Psoas muscle (tissue), 8 donors: ENCODE results near the gene DUSP16. TPM values are rescaled to one million over a fixed set of nuclear protein-coding genes. Genes with fewer than 3 reads are reported as not detected.

Source experiments
- ATAC-seq, 4 donors: fragments of 200-7000 bp; cut with Tn5 transposase; one replicate each; pipeline ENCODE4 v1.9.1; 2020; ENCODE audit warnings: moderate library complexity in 3 of 4, mild to moderate bottlenecking in 2 of 4
- DNase-seq, 2 donors: peaks; one replicate each; pipeline ENCODE4 v3.0.0-alpha.2; 2020
- H3K27ac ChIP-seq: fragments of 200-600 bp; one replicate; pipeline ENCODE4 v1.8.0; 2022
- H3K27me3 ChIP-seq, 3 donors: fragments of 200-600 bp in 1 of 3; one replicate each; pipeline versions ENCODE4 v1.6.1 to v1.8.0; 2013 to 2022; ENCODE audit warnings: low read length in 2 of 3, mild to moderate bottlenecking in 2 of 3, moderate library complexity in 1 of 3; ENCODE audit not compliant: insufficient read depth in 3 of 3
- H3K36me3 ChIP-seq, 2 donors: fragments of 200-600 bp in 1 of 2; one replicate each; pipeline versions ENCODE4 v1.6.1 to v1.8.0; 2013 to 2022; ENCODE audit warnings: low read depth in 1 of 2, mild to moderate bottlenecking in 1 of 2, moderate library complexity in 1 of 2; ENCODE audit not compliant: insufficient read depth in 1 of 2
- H3K4me1 ChIP-seq: fragments of 200-600 bp; one replicate; pipeline ENCODE4 v1.8.0; 2022
- H3K4me3 ChIP-seq: fragments of 200-600 bp; one replicate; pipeline ENCODE4 v1.8.0; 2022; ENCODE audit warnings: mild to moderate bottlenecking
- H3K9me3 ChIP-seq: fragments of 200-600 bp; one replicate; pipeline ENCODE4 v1.8.0; 2022
- CTCF ChIP-seq: fragments of 200-600 bp; IDR thresholded peaks from one replicate; pipeline ENCODE4 v1.8.0; 2022; ENCODE audit warnings: antibody characterized with exemption
- WGBS, 3 donors: extraction: QIAGEN DNeasy Blood & Tissue Kit; methylation state at CpG; one replicate each; pipeline versions ENCODE4 v1.1.6 to v1.1.7; 2013; 5-methylcytosine and 5-hydroxymethylcytosine counted together
- intact Hi-C, 2 donors: fragments of 100-400 bp; cut with DNase I; formaldehyde crosslinking; loops; one replicate each; pipeline versions ENCODE4 v1.11.0 to v1.14.2; 2022
- polyA plus RNA-seq, 3 donors: library from polyadenylated mRNA; stranded (reverse); fragments of 200-250 nt; gene quantifications; one replicate each; pipeline ENCODE4 v1.2.3, GENCODE V29; 2013
- total RNA-seq, 4 donors: library from RNA; stranded (reverse); fragmentation: NEBNext Ultra II Directional in 2 of 4; extraction: Animal tissue kit (Norgen Biotek cat#: 25700) in 2 of 4; gene quantifications; one replicate each; pipeline versions ENCODE4 v1.2.1 to v1.2.4, GENCODE V29; 2021 to 2023
- donor health status: healthy with polysubstance abuse.
- donor health status: DM: no; HTN: no; CAD: no; lungs with moderate emphysema.
- donor health status: Bipolar disorder and iron deficiency.
- donor health status: healthy.
- donor health status: DM: yes; HTN: yes; CAD: no.
- donor health status: DM: no; HTN: no; CAD: no.
- donor health status: DM: no; HTN: no; CAD: no.
- donor health status: DM: yes; HTN: yes; CAD: no.

Gene DUSP16
- total and polyA plus RNA-seq, 7 donors = 3.3 to 23.8 (median 14.2) TPM

- intact Hi-C loops = no loop called here
- H3K27me3 ChIP-seq = no peaks in the 10 kb centered on the region
- H3K4me1 ChIP-seq = peaks cover 45% of the 10 kb centered on the region
- no peaks in the 10 kb centered on the region for H3K36me3 ChIP-seq
- H3K4me3 ChIP-seq = no peak overlapping the region
- DNase-seq (no peak), ATAC-seq (no peak)
- no peaks in the 10 kb centered on the region for H3K9me3 ChIP-seq
- no peak overlapping the region for H3K27ac ChIP-seq
- 92 to 99% (median 96%) methylated on average over 2 of the region's 2 CpGs for WGBS, 3 donors
- TF ChIP-seq CTCF = no peak
These were observed 12.4 kb downstream of the DUSP16 start for GRCh38 chr12:12550277-12550676.

GRCh38 chr12:12549426-12549825 is 13.2 kb downstream of the DUSP16 start:
- H3K4me3 ChIP-seq = no peak overlapping the region
- no peaks in the 10 kb centered on the region for H3K36me3 ChIP-seq
- no peak overlapping the region for H3K27ac ChIP-seq
- ATAC-seq (no peak), DNase-seq (no peak)
- peaks cover 39% of the 10 kb centered on the region for H3K4me1 ChIP-seq
- TF ChIP-seq CTCF = no peak
- intact Hi-C loops = no loop called here
- H3K27me3 ChIP-seq = no peaks in the 10 kb centered on the region
- WGBS, 3 donors = 84 to 92% (median 89%) methylated on average over 2 of the region's 2 CpGs
- H3K9me3 ChIP-seq = no peaks in the 10 kb centered on the region

- DNase-seq = no peak
- peaks cover 39% of the 10 kb centered on the region for H3K4me1 ChIP-seq
- no peaks in the 10 kb centered on the region for H3K9me3 ChIP-seq
- no peak for TF ChIP-seq CTCF
- no peaks in the 10 kb centered on the region for H3K36me3 ChIP-seq
- WGBS, 3 donors = 68 to 91% (median 79%) methylated on average over 2 of the region's 2 CpGs
- peak overlapping the region; percentile 31 for H3K27ac ChIP-seq
- H3K27me3 ChIP-seq = no peaks in the 10 kb centered on the region
- intact Hi-C loops = no loop called here
- ATAC-seq = peak in 1 of 4 donors; percentile 32
- no peak overlapping the region for H3K4me3 ChIP-seq
These were observed 13.9 kb downstream of the DUSP16 start for GRCh38 chr12:12548713-12549112.

GRCh38 chr12:12546314-12546772 is 16.3 kb downstream of the DUSP16 start:
- Histone ChIP-seq H3K4me3 (no peak overlapping the region), H3K9me3 (no peaks in the 10 kb centered on the region), H3K4me1 (peaks cover 33% of the 10 kb centered on the region), H3K27ac (no peak overlapping the region), H3K27me3 (no peaks in the 10 kb centered on the region), H3K36me3 (no peaks in the 10 kb centered on the region)
- 95 to 97% (median 95%) methylated on average over 1 of the region's 1 CpG for WGBS, 3 donors
- TF ChIP-seq CTCF = no peak
- ATAC-seq (no peak), DNase-seq (no peak)
- intact Hi-C loops = no loop called here

GRCh38 chr12:12543959-12544358 is 18.7 kb downstream of the DUSP16 start:
- intact Hi-C loops = no loop called here
- WGBS, 3 donors = 93 to 95% (median 94%) methylated on average over 2 of the region's 2 CpGs
- no peak for DNase-seq
- TF ChIP-seq CTCF = no peak
- peaks cover 19% of the 10 kb centered on the region for H3K4me1 ChIP-seq
- ATAC-seq = no peak
- no peaks in the 10 kb centered on the region for H3K9me3 ChIP-seq
- H3K27ac ChIP-seq = no peak overlapping the region
- H3K4me3 ChIP-seq = no peak overlapping the region
- no peaks in the 10 kb centered on the region for H3K36me3 ChIP-seq
- no peaks in the 10 kb centered on the region for H3K27me3 ChIP-seq
